Keratinocyte (primary cell): Measurements from ENCODE around the gene SORL1-AS1.

Source experiments
- CTCF ChIP-seq, 3 experiments: IDR thresholded peaks in 1 of 3; conservative IDR thresholded peaks in 1 of 3; optimal IDR thresholded peaks in 1 of 3; 2 replicates in 2 of 3; 3 replicates in 1 of 3; pipeline versions ENCODE3 to v1.5.1; 2011; ENCODE audit warnings: low read length in 3 of 3, mild to moderate bottlenecking in 3 of 3, moderate library complexity in 2 of 3, control low read depth in 1 of 3, inconsistent platforms in 1 of 3; ENCODE audit not compliant: insufficient read depth in 2 of 3; ENCODE audit errors: extremely low read depth in 1 of 3
- EZH2 ChIP-seq: IDR thresholded peaks from one replicate; pipeline ENCODE4 v1.6.1; 2012; ENCODE audit warnings: inconsistent platforms, mild to moderate bottlenecking, low read length, moderate library complexity

- TF ChIP-seq CTCF (optimal IDR thresholded peaks at IDR 0.05 in 1 of 3, IDR thresholded peaks at IDR 0.05 in 1 of 3, conservative IDR thresholded peaks at IDR 0.05 in 1 of 3; ENCODE audit: extremely low read depth in 1 of 3, insufficient read depth in 2 of 3, low read length in 3 of 3) (no peak), EZH2 (no peak)
Measured at GRCh38 chr11:121488170-121488569, 35.4 kb upstream of the SORL1-AS1 start.
